K562 (cell line): ENCODE measurements around the gene POLR3E. TPM values are rescaled to one million over a fixed set of nuclear protein-coding genes. Genes with fewer than 3 reads are reported as not detected.
A peak's percentile ranks its signal among the peaks of the same experiment; 100 is the strongest.

ENCODE experiments used
- ATAC-seq: fragments of 200-7000 bp; cut with Tn5 transposase; 3 replicates; pipeline ENCODE4 v1.9.1; 2020; ENCODE audit warnings: moderate library complexity
- BruUV-seq: library from RNA; stranded (reverse); fragments of 400-500 nt; replicated peaks from 2 replicates; lab custom pipeline; 2021; lab: Mats Ljungman, UMichigan
- CTCF ChIA-PET: fragments of 300-600 bp; formaldehyde crosslinking; extraction: SDS; loops from one replicate; lab custom pipeline; 2021; ENCODE audit warnings: low intra/inter-chr PET ratio; lab: Yijun Ruan, JAX
- POLR2A ChIA-PET: fragments of 300-600, 350-650 bp; sonication (Branson Sonifier 250); formaldehyde crosslinking; extraction: SDS; loops from one replicate; lab custom pipeline; 2021; ENCODE audit warnings: antibody characterized with exemption, inconsistent platforms; lab: Yijun Ruan, JAX
- DNase-seq, 4 experiments: peaks; one replicate each; pipeline versions ENCODE4 v3.0.0 to v3.0.0-alpha.2; 2011 to 2018; ENCODE audit warnings: low spot score in 3 of 4, mixed read lengths in 3 of 4; ENCODE audit errors: extremely low read depth in 1 of 4
- FAIRE-seq: peaks from 2 replicates; lab custom pipeline; 2011; peaks lifted over from hg19 to GRCh38; lab: Jason Lieb, UNC
- H2AFZ ChIP-seq: 2 replicates; pipeline ENCODE4 v1.6.0; 2011; ENCODE audit warnings: low read depth, low read length, control low read depth, inconsistent platforms
- H3K27ac ChIP-seq: fragments of 200-600 bp; 3 replicates; pipeline ENCODE4 v1.8.0; 2011; ENCODE audit warnings: low read depth, mild to moderate bottlenecking, control low read depth, inconsistent platforms, low read length, moderate library complexity, mixed read lengths; ENCODE audit errors: extremely low read depth
- H3K27me3 ChIP-seq, 2 experiments: fragments of 300-600 bp in 1 of 2; 2 replicates in 1 of 2; 3 replicates in 1 of 2; pipeline versions ENCODE4 v1.6.0 to v1.8.0; 2011; ENCODE audit warnings: inconsistent platforms in 2 of 2, low read length in 2 of 2, mild to moderate bottlenecking in 1 of 2, mixed read lengths in 1 of 2, moderate library complexity in 1 of 2; ENCODE audit not compliant: control insufficient read depth in 2 of 2, insufficient read depth in 2 of 2
- H3K36me3 ChIP-seq: fragments of 300-600 bp; 3 replicates; pipeline ENCODE4 v1.8.0; 2011; ENCODE audit warnings: mild to moderate bottlenecking, low read length, inconsistent platforms; ENCODE audit not compliant: control insufficient read depth, insufficient read depth
- H3K4me1 ChIP-seq, 2 experiments: fragments of 200-600 bp in 1 of 2; replicated peaks in 1 of 2; 2 replicates in 1 of 2; 3 replicates in 1 of 2; pipeline versions ENCODE4 v1.5.1 to v1.8.0; 2011; ENCODE audit warnings: inconsistent platforms in 2 of 2, low read length in 2 of 2, mild to moderate bottlenecking in 1 of 2, mixed read lengths in 1 of 2, moderate library complexity in 1 of 2; ENCODE audit not compliant: control insufficient read depth in 2 of 2, insufficient read depth in 2 of 2
- H3K4me2 ChIP-seq: 2 replicates; pipeline ENCODE4 v1.6.1; 2011; ENCODE audit warnings: low read length, control low read depth, inconsistent platforms, mixed read lengths; ENCODE audit not compliant: insufficient read depth
- H3K4me3 ChIP-seq: fragments of 200-600 bp; sonication (generic), shearing (Covaris generic); 2 replicates; pipeline ENCODE4 v1.5.1; 2016; ENCODE audit warnings: control low read depth, inconsistent platforms
- H3K79me2 ChIP-seq: fragments of 200-600 bp; 3 replicates; pipeline ENCODE4 v1.8.0; 2011; ENCODE audit warnings: low read length, inconsistent platforms; ENCODE audit not compliant: control insufficient read depth, insufficient read depth
- H3K9ac ChIP-seq, 2 experiments: 2 replicates each; pipeline versions ENCODE4 v1.6.0 to v1.6.1; 2011; ENCODE audit warnings: low read depth in 2 of 2, low read length in 2 of 2, control low read depth in 1 of 2, inconsistent platforms in 1 of 2, mild to moderate bottlenecking in 1 of 2, mixed read lengths in 1 of 2; ENCODE audit not compliant: insufficient read depth in 1 of 2
- H3K9me1 ChIP-seq: one replicate; pipeline ENCODE4 v1.6.0; 2011; ENCODE audit warnings: inconsistent platforms, mild to moderate bottlenecking, low read length, moderate library complexity; ENCODE audit not compliant: control insufficient read depth, insufficient read depth
- H3K9me3 ChIP-seq: replicated peaks from 2 replicates; pipeline ENCODE4 v1.5.1; 2011; ENCODE audit warnings: low read depth, low read length, inconsistent platforms; ENCODE audit not compliant: control insufficient read depth, insufficient read depth
- H4K20me1 ChIP-seq: replicated peaks from 2 replicates; pipeline ENCODE4 v1.6.1; 2011; ENCODE audit warnings: low read length, inconsistent platforms, mixed read lengths; ENCODE audit not compliant: control insufficient read depth, insufficient read depth
- BRD9 ChIP-seq: fragments of 450-650 bp; IDR thresholded peaks from 2 replicates; pipeline ENCODE4 v1.6.1; 2018; ENCODE audit warnings: low read depth; ENCODE audit not compliant: partially characterized antibody
- POLR2G ChIP-seq: fragments of 200-400 bp; formaldehyde crosslinking; IDR thresholded peaks from 2 replicates; pipeline ENCODE4 v1.6.1; 2017; ENCODE audit warnings: low read depth, mild to moderate bottlenecking, antibody characterized with exemption, low read length, moderate library complexity
- RBFOX2 ChIP-seq: fragments of 200-400 bp; formaldehyde crosslinking; IDR thresholded peaks from 2 replicates; pipeline ENCODE4 v1.6.1; 2017; ENCODE audit warnings: low read depth, mild to moderate bottlenecking, low read length, moderate library complexity
- RBM22 ChIP-seq: fragments of 200-400 bp; formaldehyde crosslinking; IDR thresholded peaks from 2 replicates; pipeline ENCODE4 v1.6.1; 2018; ENCODE audit warnings: low read length, low read depth; ENCODE audit not compliant: poor library complexity, severe bottlenecking
- ZNF644 ChIP-seq: fragments of 200-800 bp; sonication (Bioruptor generic); IDR thresholded peaks from 2 replicates; pipeline ENCODE4 v1.6.1; 2016; ENCODE audit warnings: low read depth, missing genetic modification characterization, missing compliant biosample characterization
- WGBS: fragments of 100-300 bp; shearing (Covaris generic); methylation state at CpG from one replicate; pipeline ENCODE4 v1.1.6; 2016; ENCODE audit warnings: low coverage, mixed read lengths; ENCODE audit not compliant: insufficient coverage; ENCODE audit errors: missing lambda C conversion rate; 5-methylcytosine and 5-hydroxymethylcytosine counted together
- in situ Hi-C: fragments of 300-500 bp; cut with MboI; formaldehyde crosslinking; loops from 4 replicates; pipeline ENCODE4 v1.15.0; 2018; ENCODE audit warnings: inconsistent platforms, mixed read lengths
- intact Hi-C: fragments of 100-400 bp; cut with micrococcal nuclease; formaldehyde crosslinking; loops from 2 replicates; pipeline ENCODE4 v1.14.2; 2022
- polyA plus RNA-seq, 8 experiments: library from polyadenylated mRNA; depleted of rRNA in 4 of 8; stranded (reverse) in 5 of 8; unstranded in 3 of 8; fragments of >200 nt; fragmentation: Nextera tagmentation in 2 of 8; fragmentation: Illumina TruSeq in 1 of 8; extraction: Ambion mirVana in 2 of 8; extraction: Trizol in 1 of 8; gene quantifications; 2 replicates each; pipeline versions ENCODE4 v1.2.1 to v1.2.3, GENCODE V29; 2011 to 2014; ENCODE audit warnings: inconsistent platforms in 1 of 8, missing spikeins in 1 of 8
- total RNA-seq, 7 experiments: library from RNA; depleted of rRNA in 6 of 7; stranded (reverse); fragments of >200 nt in 6 of 7; fragmentation: Illumina TruSeq in 2 of 7; extraction: Trizol in 2 of 7; gene quantifications; 2 replicates each; pipeline versions ENCODE4 v1.2.1 to v1.2.3, GENCODE V29; 2011 to 2021; ENCODE audit warnings: low replicate concordance in 1 of 7

The POLR3E gene
- total and polyA plus RNA-seq, 9 of the 15 experiments (the other 6 are each of a cell fraction or from before 2014, with no cell fraction given), result 17.7 to 151 (median 82.6) TPM

GRCh38 chr16:22325598-22326368 is 28.6 kb downstream of the POLR3E start:
- no peaks in the 10 kb centered on the region for H3K9me1 ChIP-seq
- H2AFZ ChIP-seq, result no peak overlapping the region
- peaks cover 18% of the 10 kb centered on the region for H3K79me2 ChIP-seq
- BruUV-seq, result no TSS peak
- no peak overlapping the region for H3K4me2 ChIP-seq
- peaks cover 22% of the 10 kb centered on the region for H4K20me1 ChIP-seq
- FAIRE-seq (no peak), ATAC-seq (no peak), DNase-seq (no peak)
- no peak overlapping the region for H3K9ac ChIP-seq
- no peak overlapping the region for H3K27ac ChIP-seq
- H3K27me3 ChIP-seq, result no peaks in the 10 kb centered on the region
- intact Hi-C loops (loop anchor here (10.0 kb wide), 1 partner anchor 1141 kb away; no protein-coding TSS in a partner anchor), in situ Hi-C loops (no loop called here)
- peaks cover 0 to 4% of the 10 kb centered on the region in 2 experiments; a peak in 2 of 5 replicates for H3K4me1 ChIP-seq
- TF ChIP-seq RBM22 (peak; percentile 77), BRD9 (no peak), RBFOX2 (peak; percentile 30; the same call in 1 of the 2 replicates), POLR2G (peak; percentile 71)
- CTCF ChIA-PET, result no interaction called here
- 97% methylated on average over 28 of the region's 46 CpGs for WGBS
- H3K9me3 ChIP-seq, result no peaks in the 10 kb centered on the region
- H3K36me3 ChIP-seq, result peaks cover 100% of the 10 kb centered on the region
- no peak overlapping the region for H3K4me3 ChIP-seq
- POLR2A ChIA-PET, result interaction anchor here (0.6 to 1.8 kb wide), 2 partner anchors 8 to 1297 kb away, joined by 4 to 5 read pairs; no protein-coding TSS in a partner anchor

GRCh38 chr16:22326369-22326652 is 29.1 kb downstream of the POLR3E start:
- TF ChIP-seq ZNF644 (tag), result no peak
- no peak for DNase-seq
- peaks cover 98% of the 10 kb centered on the region for H3K36me3 ChIP-seq
- no peak overlapping the region for H3K27ac ChIP-seq
- intact Hi-C loops, result loop anchor here (10.0 kb wide), 1 partner anchor 1142 kb away; no protein-coding TSS in a partner anchor
- H3K4me2 ChIP-seq, result no peak overlapping the region
- no peak for ATAC-seq
- in situ Hi-C loops, result no loop called here
- no peak overlapping the region for H2AFZ ChIP-seq
- H3K4me3 ChIP-seq, result no peak overlapping the region
- no peak for FAIRE-seq
- ChIA-PET CTCF (no interaction called here), POLR2A (interaction anchor here (0.6 kb wide), 1 partner anchor 1297 kb away, joined by 4 read pairs; no protein-coding TSS in a partner anchor)
- peaks cover 0 to 4% of the 10 kb centered on the region in 2 experiments; a peak in 2 of 5 replicates for H3K4me1 ChIP-seq
- WGBS, result 98% methylated on average over 4 of the region's 4 CpGs
- no peaks in the 10 kb centered on the region for H3K9me1 ChIP-seq
- peaks cover 13% of the 10 kb centered on the region for H3K79me2 ChIP-seq
- no peaks in the 10 kb centered on the region for H3K9me3 ChIP-seq
- no TSS peak for BruUV-seq
- H3K27me3 ChIP-seq, result no peaks in the 10 kb centered on the region
- no peak overlapping the region for H3K9ac ChIP-seq
- peaks cover 17% of the 10 kb centered on the region for H4K20me1 ChIP-seq
